Measurements from ENCODE around the gene ARHGAP18. TPM values are rescaled to one million over a fixed set of nuclear protein-coding genes. Genes with fewer than 3 reads are reported as not detected.

The ARHGAP18 gene
- total and polyA plus RNA-seq, 10 of the 15 experiments (the other 5 are each of a cell fraction or from before 2014, with no cell fraction given), result 18.2 to 52.2 (median 31.7) TPM

DNA sequence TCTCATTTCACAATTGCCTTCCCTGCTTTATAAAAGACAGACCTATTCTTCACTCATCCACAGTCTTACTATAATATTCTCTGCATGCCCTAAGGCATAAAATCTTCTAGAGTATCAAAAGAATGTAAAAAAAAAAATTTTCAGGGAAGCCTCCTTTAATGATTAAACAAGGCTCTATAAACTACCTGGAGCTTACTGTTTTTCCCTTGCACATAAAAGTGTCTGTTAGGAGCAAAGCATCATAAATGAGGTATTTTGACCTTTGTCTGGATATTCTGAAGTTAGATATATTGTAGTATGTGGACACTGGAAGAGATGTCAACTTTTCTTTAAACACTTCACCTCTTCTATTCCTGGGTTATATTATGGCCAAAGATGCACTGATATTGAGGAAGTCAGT, 97.5 kb downstream of the ARHGAP18 start (continued):
- no peak for TF ChIP-seq ATF2 (IDR thresholded peaks at IDR 0.05; ENCODE audit: low read length)
- TF ChIP-seq, protein P1, sequence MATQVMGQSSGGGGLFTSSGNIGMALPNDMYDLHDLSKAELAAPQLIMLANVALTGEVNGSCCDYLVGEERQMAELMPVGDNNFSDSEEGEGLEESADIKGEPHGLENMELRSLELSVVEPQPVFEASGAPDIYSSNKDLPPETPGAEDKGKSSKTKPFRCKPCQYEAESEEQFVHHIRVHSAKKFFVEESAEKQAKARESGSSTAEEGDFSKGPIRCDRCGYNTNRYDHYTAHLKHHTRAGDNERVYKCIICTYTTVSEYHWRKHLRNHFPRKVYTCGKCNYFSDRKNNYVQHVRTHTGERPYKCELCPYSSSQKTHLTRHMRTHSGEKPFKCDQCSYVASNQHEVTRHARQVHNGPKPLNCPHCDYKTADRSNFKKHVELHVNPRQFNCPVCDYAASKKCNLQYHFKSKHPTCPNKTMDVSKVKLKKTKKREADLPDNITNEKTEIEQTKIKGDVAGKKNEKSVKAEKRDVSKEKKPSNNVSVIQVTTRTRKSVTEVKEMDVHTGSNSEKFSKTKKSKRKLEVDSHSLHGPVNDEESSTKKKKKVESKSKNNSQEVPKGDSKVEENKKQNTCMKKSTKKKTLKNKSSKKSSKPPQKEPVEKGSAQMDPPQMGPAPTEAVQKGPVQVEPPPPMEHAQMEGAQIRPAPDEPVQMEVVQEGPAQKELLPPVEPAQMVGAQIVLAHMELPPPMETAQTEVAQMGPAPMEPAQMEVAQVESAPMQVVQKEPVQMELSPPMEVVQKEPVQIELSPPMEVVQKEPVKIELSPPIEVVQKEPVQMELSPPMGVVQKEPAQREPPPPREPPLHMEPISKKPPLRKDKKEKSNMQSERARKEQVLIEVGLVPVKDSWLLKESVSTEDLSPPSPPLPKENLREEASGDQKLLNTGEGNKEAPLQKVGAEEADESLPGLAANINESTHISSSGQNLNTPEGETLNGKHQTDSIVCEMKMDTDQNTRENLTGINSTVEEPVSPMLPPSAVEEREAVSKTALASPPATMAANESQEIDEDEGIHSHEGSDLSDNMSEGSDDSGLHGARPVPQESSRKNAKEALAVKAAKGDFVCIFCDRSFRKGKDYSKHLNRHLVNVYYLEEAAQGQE (IDR thresholded peaks at IDR 0.05; ENCODE audit: low read depth, low read length), result no peak
- TF ChIP-seq SMARCA5 (IDR thresholded peaks at IDR 0.05), result no peak
- TF ChIP-seq WRNIP1 (IDR thresholded peaks at IDR 0.05; ENCODE audit: borderline replicate concordance, low read depth, low read length), result no peak

- Histone ChIP-seq H3K4me1 (ENCODE audit: control insufficient read depth, insufficient read depth, low read length) (peaks cover 31% of the 10 kb centered on the region), H3K9ac (ENCODE audit: control insufficient read depth, insufficient read depth, low read length) (no peak overlapping the region), H3K79me2 (ENCODE audit: control insufficient read depth, insufficient read depth, low read length) (no peaks in the 10 kb centered on the region; the same call in 1 of the 2 replicates), H3K4me2 (ENCODE audit: control insufficient read depth, insufficient read depth) (no peak overlapping the region), H3K36me3 (ENCODE audit: control insufficient read depth in 2 of 2, insufficient read depth in 2 of 2, low read length in 1 of 2) (peaks cover 2 to 16% of the 10 kb centered on the region in 2 experiments), H3K4me3 (no peak overlapping the region), H3K9me3 (replicated peaks; ENCODE audit: control insufficient read depth, insufficient read depth, low read length) (no peaks in the 10 kb centered on the region; the same call in 2 of the 3 replicates), H2AFZ (ENCODE audit: control insufficient read depth, low read depth, low read length) (no peak overlapping the region), H4K20me1 (ENCODE audit: control insufficient read depth, insufficient read depth) (no peaks in the 10 kb centered on the region), H3K27me3 (replicated peaks in 1 of 2; ENCODE audit: control insufficient read depth in 2 of 2, insufficient read depth in 2 of 2, low read length in 1 of 2) (no peaks in the 10 kb centered on the region), H3K27ac (ENCODE audit: control insufficient read depth, insufficient read depth) (no peak overlapping the region)
- in situ Hi-C loops (cut with MboI) (no loop called here), intact Hi-C loops (cut with micrococcal nuclease; ENCODE audit: unreplicated experiment) (loop anchor here (5.0 kb wide), 3 partner anchors 38 to 273 kb away; no protein-coding TSS in a partner anchor)
- ChIA-PET CTCF (interaction anchor here (0.7 to 14.9 kb wide), 5 partner anchors 12 to 166 kb away, joined by 3 to 411 read pairs (median 4); no protein-coding TSS in a partner anchor), POLR2A (interaction anchor here (0.8 to 1.3 kb wide), 2 partner anchors 20 to 87 kb away, joined by 3 to 4 read pairs; no protein-coding TSS in a partner anchor), SMC1A (ENCODE audit: uncharacterized antibody, unreplicated experiment) (interaction anchor here (0.6 to 3.6 kb wide), 14 partner anchors 9 to 139 kb away, joined by 3 to 19 read pairs (median 4); no protein-coding TSS in a partner anchor), RAD21 (ENCODE audit: unreplicated experiment) (interaction anchor here (0.7 to 1.2 kb wide), 5 partner anchors 11 to 120 kb away, joined by 3 to 4 read pairs (median 3); partner anchors contain the start of gene ARHGAP18)
- DNase-seq (ENCODE audit: low read depth, low spot score) (no peak), FAIRE-seq (peak; percentile 88), ATAC-seq (peak; percentile 58)
- TF ChIP-seq RUNX3 (IDR thresholded peaks at IDR 0.05; ENCODE audit: low read length) (peak; percentile 9; the same call in 1 of the 2 replicates), IKZF1 (conservative IDR thresholded peaks at IDR 0.05) (0 out of 2 replicates have a peak, but pooled peaks have one; percentile 21), FOXM1 (IDR thresholded peaks at IDR 0.05; ENCODE audit: low read depth, low read length) (no peak), EP300 (IDR thresholded peaks at IDR 0.05; ENCODE audit: borderline replicate concordance in 1 of 2, control insufficient read depth in 1 of 2, low read depth in 2 of 2, low read length in 2 of 2) (0 out of 4 replicates have a peak, but pooled peaks of 1 of the 2 experiments have one; percentile 10), SMAD1 (IDR thresholded peaks at IDR 0.05; ENCODE audit: low read depth, partially characterized antibody) (no peak)
- no TSS peak for BruUV-seq (replicated peaks)
- WGBS (ENCODE audit: insufficient coverage, insufficient replicate concordance, low lambda C conversion rate, missing lambda C conversion rate), result 71% methylated on average over 4 of the region's 4 CpGs
Observed at GRCh38 chr6:129609635-129610034, 100.3 kb downstream of the ARHGAP18 start.

Measured in GM12878 (cell line).